ENCODE measurements around the gene SPIRE1. TPM values are rescaled to one million over a fixed set of nuclear protein-coding genes. Genes with fewer than 3 reads are reported as not detected.
"Not testable (repeated sequence)": the region's sequence is repeated elsewhere in the genome, so short reads cannot be mapped to it uniquely, and the experiment has no call there.

SPIRE1 gene
- total RNA-seq, 1 donor from 2014 or later: 87.1 TPM

DNA sequence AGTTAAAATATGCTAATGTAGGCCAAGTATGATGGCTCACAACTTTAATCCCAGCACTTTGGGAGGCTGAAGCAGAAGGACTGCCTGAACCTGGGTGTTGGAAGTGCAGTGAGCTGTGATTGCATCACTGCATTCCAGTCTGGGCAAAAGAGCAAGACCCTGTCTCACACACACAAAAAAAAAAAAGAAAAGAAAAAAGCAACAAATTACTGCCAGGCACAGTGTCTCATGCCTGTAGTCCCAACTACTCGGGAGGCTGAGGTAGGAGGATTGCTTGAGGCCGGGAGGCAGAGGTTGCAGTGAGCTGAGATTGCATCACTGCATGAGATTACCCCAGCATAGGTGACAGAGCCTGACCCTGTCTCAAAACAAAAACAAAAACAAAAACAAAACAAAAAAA, 139.6 kb downstream of the SPIRE1 start:
- DNase-seq (ENCODE audit: low spot score): no peak
- intact Hi-C loops (cut with DNase I): no loop called here

DNA sequence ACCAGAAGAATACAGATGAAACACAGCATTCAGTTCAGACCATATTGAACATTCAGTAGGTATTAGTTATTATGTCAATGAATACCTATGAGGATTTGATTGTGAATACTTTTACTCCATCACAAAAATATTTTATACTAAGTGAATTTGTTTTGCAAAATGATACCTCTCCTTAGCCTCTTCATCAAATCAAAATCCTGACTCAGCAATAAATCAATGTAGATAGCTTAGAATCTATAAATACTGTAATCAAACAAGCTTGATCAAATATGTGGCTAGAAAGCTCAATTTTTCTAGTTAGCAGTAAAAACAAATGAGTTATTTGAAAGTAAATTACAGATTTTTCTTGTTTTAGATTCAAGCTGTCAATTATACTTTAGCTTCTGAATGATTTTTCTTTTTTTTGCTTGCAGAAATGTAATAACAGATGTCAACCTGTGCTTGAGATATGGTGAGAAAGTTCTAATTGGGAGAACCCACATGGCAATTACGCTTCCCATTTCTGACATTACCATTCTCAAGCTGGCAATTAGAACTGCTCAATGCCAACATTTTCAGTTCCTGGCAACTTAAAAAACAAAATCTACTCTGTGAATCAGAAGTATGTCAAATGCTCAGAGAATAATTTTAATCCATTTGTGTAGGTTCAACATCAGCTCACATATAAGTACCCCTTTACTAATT, 140.6 kb downstream of the SPIRE1 start:
- DNase-seq (ENCODE audit: low spot score): no peak

DNA sequence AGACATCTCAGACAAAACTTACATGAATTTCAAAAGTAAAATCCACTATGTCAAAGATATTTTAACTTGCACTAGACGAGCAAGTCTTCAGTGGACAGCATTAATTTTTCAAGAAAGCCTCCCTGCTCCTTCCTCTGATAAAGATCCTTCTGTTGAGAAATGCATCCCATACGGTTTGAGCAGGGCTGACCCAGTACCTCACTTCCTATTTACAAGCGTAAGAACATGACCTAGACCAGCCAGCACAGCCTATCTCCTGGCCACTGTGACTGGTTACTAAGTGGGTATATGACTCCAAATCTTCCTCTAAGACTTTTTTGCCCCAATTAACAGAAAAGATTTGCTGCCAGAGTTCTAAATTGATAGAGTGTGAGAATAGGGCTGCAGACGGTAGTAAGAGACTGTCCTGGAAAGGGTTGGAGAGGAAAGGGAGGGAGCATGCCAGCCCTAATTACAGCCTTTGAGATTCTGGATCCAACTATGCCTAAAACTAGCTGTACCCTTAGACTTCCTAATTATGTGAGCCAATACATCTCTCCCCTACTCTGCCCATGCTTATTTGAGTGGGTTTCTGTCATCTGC, 141.8 kb downstream of the SPIRE1 start:
- no peak for DNase-seq (ENCODE audit: low spot score)
- intact Hi-C loops (cut with DNase I): no loop called here

More for the DNA sequence above, 140.6 kb downstream of the SPIRE1 start:
- intact Hi-C loops (cut with DNase I): no loop called here

DNA sequence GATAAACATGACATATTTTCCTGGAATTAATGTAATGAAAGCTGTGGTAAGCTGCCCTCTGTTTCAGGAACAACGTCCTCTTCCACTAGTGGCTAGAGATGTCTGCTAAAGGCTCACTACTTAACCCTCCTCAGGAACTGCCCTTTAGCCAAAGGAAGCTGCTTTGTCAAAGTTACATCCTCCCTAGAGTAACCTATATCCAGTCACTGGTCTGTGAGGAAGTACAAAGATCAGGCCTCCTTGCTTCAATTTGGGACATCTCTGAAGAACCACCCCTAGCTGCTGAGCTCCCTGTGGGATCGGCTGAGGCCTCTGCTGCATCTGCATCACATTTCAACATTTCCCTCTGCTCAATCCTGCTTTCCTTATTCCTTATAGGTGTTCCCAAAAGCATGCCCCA, 142.4 kb downstream of the SPIRE1 start:
- intact Hi-C loops (cut with DNase I): no loop called here
- DNase-seq (ENCODE audit: low spot score): no peak

DNA sequence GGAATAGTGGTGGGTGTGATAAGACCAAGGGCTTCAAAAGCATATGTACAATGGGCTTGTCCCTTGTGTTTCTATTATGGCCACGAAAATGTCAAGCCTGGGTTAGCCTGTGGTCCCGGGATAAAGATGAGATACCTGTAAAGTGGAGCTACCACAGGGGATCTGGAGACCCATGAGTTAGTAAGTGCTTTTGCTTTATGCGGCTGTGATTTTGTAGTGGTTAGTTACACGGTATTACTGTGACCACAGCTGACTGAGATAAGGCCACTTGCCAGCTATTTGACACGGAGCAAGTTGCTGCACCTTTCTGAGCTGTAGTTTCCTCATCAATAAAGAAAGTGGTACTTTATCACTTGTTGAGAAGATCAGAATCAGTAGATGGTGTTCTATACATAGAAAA, 150.9 kb downstream of the SPIRE1 start:
- no peak for DNase-seq (ENCODE audit: low spot score)
- intact Hi-C loops (cut with DNase I): no loop called here

DNA sequence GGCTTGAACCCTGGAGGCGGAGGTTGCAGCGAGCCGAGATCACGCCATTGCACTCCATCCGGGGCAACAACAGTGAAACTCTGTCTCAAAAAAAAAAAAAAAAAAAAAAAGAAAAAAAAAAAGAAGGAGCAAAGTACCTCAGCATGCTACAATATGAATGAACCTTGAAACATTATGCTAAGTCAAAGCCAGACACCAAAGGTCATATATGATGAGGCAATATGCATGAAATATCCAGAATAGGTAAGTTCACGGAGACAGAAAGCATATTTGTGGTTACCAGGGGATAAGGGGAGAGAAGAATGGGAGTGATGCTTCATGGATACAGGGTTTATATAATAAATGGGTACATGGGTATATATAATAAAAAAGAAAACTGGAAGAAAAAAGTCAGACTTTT, 156.9 kb downstream of the SPIRE1 start:
- no peak for DNase-seq (ENCODE audit: low spot score)
- intact Hi-C loops (cut with DNase I): no loop called here

DNA sequence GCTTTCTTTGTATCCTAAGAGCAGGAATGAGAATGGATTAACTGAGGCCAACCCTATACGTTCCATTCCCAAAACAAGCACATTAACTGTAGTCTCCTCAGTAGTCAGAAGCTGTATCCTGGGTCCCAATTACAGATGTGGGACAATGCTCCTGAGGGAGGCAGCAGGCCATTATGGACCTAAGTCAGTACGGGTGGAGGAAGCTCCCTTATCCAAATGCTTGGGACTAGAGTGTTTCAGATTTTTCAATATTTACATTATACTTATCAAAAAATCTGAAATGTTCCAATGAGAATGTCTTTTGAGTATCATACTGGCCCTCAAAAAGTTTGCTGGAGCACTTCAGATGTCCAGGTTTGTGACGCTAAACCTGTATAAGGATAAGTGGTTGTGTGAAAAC, 160.1 kb downstream of the SPIRE1 start:
- intact Hi-C loops (cut with DNase I): no loop called here
- no peak for DNase-seq (ENCODE audit: low spot score)

DNA sequence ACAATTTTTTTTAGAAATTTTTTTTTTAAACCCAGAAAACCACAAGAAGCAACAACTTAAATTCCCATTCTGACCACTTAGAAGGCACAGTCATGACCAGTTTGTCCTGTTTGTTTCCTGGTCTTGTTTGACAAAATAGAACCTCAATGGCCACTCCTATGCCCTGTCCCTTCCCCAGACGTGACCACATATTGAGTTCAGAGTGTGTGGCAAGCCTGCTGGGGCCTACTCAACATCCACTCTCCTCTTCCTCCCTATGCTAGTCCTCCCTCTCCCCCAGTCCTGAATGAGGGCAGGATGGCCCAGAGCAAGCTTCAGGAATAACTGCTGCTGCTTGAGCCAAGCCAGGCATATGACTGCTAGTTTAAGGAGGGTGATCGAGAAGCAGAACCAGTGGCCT, 160.6 kb downstream of the SPIRE1 start:
- no peak for DNase-seq (ENCODE audit: low spot score)
- intact Hi-C loops (cut with DNase I): no loop called here

DNA sequence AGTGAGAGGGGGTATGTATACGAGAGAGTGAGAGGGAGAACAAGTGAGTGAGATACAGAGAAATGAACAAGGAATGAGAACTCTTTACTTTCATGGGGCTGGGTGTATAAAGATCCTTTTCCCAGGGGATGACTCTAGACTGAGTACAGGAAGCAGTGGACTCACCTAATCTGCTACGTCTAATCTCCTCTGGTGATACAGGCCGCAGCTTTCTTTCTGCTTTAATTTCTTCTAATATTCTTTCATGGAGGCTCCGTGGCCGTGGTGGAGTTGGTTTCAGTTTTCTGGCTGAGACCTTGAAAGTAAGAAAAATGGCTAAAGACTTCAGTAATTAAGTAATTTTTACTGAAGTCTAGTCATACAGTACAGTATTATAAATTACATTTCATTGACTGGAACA, 165.0 kb downstream of the SPIRE1 start:
- DNase-seq (ENCODE audit: low spot score): no peak
- intact Hi-C loops (cut with DNase I): no loop called here

DNA sequence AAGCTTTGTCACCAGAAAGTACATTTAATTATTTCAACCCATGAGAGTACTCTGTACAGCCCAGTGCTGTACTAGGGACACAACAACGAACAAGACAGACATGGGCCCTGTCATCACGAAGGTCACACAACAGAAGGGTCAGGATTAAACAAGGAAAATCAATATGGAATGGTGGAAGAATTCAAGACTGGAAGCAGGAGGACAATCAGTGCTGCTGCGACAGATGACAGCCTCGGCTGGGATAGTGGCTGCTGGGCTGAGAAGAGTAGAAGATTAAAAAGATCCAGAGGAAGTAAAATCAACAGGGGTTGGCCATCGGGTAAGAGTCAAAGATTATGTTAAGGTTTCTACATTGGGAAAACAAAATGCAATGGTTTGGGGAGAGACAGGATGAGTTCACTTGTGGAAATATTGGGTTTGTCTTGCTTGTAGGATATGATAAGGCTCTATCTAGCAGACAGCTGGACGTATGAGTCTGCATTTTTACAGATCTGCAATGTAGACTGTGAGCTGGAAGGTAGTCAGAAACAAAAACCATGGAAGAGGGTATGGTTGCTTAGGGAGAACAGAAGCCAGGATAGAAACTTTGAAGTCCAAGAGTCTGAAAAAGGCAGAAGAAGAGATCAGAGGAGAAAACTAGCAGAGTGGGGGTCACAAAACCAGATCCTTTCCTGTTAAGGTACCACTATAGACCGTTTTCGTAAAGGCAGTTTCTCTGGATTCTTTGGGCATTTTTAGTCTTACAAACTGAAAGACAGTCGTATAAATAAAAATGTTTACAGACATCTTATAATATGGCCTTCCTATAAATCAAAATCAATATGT, 166.1 kb downstream of the SPIRE1 start:
- intact Hi-C loops (cut with DNase I): no loop called here
- no peak for DNase-seq (ENCODE audit: low spot score)

DNA sequence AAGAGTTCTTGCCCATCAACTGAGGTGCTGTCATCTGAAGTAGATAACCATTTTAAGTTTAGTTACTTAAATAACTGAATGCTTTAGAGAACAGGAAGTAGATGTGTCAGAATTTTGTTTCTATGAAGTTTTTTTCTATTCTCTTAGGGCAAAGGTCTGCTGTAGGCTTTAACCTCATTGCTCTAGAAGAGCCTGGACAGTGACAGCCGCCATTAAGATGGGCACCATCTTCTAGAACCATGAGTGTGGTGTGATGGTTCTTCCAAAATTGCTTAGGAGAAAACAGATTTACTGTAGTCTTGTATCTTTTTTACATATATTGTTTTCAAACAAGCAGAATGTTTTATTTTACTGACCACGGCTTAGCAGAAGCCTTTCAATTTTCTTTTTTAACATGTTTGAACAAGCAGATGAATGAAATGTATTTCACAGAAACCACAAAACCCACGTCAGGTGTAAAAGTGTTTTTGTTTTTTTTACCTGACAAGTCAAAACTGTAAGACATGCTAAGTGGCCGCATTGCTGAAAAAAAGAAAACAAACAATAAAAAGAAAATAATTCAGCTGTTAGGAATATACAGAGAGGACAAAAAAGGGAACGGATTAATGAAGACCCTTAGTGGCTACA, 172.3 kb downstream of the SPIRE1 start:
- DNase-seq (ENCODE audit: low spot score): no peak
- intact Hi-C loops (cut with DNase I): no loop called here

DNA sequence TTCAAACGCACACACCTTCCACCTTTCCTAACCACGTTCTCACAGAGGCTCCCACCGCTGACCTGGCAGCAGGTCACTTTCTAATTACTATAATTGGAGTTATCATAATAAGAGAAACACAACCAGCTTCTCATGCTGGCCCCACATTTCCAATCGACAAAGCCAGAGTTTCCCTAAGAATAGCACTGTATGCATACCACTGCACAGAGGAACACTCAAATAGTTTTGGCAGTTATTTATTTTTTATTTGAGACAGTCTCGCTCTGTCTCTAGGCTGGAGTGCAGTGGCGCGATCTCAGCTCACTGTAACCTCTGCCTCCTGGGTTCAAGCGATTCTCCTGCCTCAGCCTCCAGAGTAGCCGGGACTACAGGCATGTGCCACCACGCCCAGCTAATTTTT, 176.0 kb downstream of the SPIRE1 start:
- intact Hi-C loops (cut with DNase I); DNase-seq (ENCODE audit: low spot score): not testable (repeated sequence)

DNA sequence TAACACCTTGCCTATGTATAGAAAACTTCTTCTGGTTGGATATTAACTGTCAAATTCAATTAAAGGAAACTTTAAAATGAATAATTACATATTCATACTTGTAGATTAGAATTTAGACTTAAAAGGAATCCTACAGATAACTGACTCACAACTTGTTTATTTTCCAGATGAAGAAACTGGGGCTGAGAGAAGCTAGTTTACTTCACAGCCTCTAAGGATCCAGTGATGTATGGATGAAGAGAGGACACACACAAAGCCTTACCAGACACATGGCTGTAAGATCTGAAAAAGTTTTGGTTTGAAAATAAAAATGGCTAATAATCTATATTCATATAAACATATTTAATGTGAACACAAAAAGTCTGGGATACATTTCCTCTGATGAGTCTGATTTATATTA, 177.9 kb downstream of the SPIRE1 start:
- intact Hi-C loops (cut with DNase I): no loop called here
- DNase-seq (ENCODE audit: low spot score): no peak

DNA sequence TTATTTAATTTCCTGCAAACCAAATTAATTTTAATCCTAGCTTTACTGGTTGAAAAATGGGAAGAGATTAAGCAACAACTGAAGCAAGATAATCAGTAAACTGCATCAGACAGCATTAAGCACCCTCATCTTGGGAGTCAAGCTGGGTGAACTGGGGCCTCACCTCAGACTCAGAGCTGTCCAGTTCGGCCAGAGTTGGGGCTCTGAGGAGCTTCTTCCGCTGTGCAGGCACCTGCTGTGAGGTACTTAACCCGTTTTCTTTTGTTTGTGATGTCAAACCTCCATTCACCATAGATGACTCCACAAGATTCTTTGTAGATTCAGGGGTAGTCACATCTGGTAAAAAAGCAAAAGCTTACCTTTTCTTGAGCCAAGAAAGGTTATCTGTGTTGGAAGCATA, 178.4 kb downstream of the SPIRE1 start:
- intact Hi-C loops (cut with DNase I): no loop called here

DNA sequence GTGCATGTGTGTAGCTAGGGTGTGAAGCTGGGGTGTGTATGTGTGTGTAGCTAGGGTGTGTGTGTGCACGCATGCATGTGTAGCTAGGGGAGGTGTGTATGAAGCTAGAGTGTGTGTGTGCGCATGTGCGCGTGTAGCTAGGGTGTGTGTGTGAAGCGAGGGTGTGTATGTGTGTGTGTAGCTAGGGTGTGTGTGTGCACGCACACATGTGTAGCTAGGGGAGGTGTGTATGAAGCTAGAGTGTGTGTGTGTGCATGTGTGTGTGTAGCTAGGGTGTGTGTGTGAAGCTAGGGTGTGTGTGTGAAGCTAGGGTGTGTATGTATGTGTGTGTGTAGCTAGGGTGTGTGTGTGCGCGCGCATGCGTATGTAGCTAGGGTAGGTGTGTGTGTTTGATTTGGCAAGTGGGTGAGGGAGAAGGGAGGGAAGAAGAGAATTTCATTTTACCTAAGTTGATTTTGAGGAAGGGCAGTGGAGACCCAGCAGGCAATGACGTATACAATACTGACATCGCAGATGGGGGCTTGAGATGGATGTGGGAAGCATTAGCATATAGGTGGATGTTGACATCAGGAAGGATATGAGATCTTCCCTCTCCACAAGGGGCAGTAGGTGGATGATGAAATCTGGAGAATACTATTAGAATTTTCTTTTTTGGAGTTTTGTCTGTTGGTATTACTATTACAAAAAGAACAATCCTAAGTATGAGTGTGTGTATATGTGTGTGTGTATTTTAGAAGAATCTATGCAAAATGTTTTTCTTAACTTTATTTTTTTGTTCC, 179.4 kb downstream of the SPIRE1 start:
- no peak for DNase-seq (ENCODE audit: low spot score)
- intact Hi-C loops (cut with DNase I): no loop called here

More for the DNA sequence above, 178.4 kb downstream of the SPIRE1 start:
- DNase-seq (ENCODE audit: low spot score): no peak

DNA sequence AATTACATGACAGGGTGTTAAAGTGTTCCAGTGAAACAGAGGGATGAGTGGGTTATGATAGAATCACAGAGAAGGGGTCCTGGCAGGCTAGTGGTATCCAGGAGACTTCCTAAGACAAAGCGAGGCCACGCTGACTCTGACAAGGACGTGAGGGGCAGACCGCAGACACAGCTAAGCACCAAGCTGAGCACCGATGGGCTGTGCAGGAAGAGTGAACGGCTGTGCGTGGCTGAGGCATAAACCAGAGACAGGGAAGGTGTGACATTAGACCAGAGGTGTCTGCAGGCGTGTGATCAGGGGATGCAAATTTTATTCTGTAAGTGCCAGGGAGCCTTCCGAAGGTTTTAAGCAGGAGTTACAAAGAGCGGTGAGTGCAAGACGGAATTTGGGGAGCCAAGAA, 180.3 kb downstream of the SPIRE1 start:
- no peak for DNase-seq (ENCODE audit: low spot score)
- intact Hi-C loops (cut with DNase I): no loop called here

DNA sequence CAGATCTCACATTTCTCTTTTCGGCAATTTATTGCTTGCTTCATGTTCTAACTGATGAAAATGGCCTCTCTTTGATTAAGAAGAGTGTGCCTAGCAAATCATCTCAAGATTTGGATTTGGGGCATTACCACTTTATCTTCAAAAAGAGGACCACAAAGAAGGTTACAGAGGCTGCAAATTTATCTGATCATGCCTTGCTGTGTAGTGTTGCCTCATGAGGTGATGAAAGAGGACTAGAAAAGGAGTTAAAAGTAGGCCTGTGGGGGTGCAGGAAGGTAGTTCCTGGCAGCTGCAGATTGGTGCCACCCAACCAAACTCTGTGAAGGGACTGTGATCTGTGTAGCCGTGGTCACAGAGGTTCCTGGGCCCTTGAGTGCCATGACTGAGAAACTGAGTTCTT, 181.0 kb downstream of the SPIRE1 start:
- DNase-seq (ENCODE audit: low spot score): no peak
- intact Hi-C loops (cut with DNase I): no loop called here

DNA sequence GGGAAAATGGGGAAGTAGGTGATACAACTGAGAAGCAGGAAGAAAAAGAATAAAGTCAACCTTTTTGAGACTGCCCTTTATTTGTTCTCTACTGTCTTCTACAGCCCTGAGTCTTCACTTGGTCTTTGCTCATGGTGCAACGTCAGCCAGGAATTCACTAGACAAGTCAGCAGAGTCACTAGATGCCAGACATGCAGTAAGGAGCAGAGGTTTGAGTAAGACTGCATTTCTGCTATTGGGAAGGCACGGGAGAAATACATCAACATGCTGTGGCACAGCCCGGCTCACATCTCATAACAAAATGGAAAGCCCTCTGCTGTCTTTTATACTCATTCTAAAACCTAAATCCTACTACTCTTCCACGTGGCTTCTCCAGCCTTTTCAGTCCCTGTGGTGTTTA, 183.0 kb downstream of the SPIRE1 start:
- DNase-seq (ENCODE audit: low spot score): no peak
- intact Hi-C loops (cut with DNase I): no loop called here

DNA sequence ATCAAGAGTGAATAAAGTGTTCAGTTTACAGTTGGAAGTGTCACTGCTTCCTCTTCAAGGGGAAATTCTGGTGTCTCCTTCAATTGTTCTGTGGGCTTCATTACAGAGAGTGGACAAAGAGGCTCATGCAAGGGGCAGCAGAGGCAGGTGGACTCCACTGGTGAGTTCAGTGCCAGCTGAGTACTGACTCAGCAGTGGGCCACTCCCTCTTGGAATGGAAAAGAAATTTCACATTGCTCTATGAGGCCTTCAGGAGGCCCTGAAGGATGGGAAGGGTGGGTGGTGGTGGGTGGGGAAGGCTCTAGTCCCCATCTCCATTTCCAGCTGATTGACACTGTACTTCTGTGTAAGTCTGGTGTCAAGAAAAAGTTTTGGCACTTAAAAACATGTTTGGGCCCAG, 183.8 kb downstream of the SPIRE1 start:
- intact Hi-C loops (cut with DNase I): no loop called here
- DNase-seq (ENCODE audit: low spot score): no peak

Data from cardiac septum (tissue), 1 donor.